Fibroblast of lung (primary cell): ENCODE measurements around the gene AVP. TPM values are rescaled to one million over a fixed set of nuclear protein-coding genes. Genes with fewer than 3 reads are reported as not detected.

Experiments
- DNase-seq, 2 donors: peaks; one replicate each; pipeline versions ENCODE4 v3.0.0 to v3.0.0-alpha.2; 2010; ENCODE audit warnings: low read depth in 2 of 2
- H2AFZ ChIP-seq: 2 replicates; pipeline ENCODE4 v1.5.1; 2012; ENCODE audit warnings: low read length, control low read depth, inconsistent platforms
- H3K27ac ChIP-seq: 2 replicates; pipeline ENCODE4 v1.5.1; 2011; ENCODE audit warnings: low read length, control low read depth; ENCODE audit not compliant: insufficient read depth
- H3K27me3 ChIP-seq: 2 replicates; pipeline ENCODE4 v1.5.1; 2011; ENCODE audit warnings: mild to moderate bottlenecking, low read length; ENCODE audit not compliant: control insufficient read depth, insufficient read depth
- H3K36me3 ChIP-seq: 2 replicates; pipeline ENCODE4 v1.5.1; 2011; ENCODE audit warnings: low read length; ENCODE audit not compliant: control insufficient read depth, insufficient read depth
- H3K4me1 ChIP-seq: 2 replicates; pipeline ENCODE4 v1.5.1; 2011; ENCODE audit warnings: low read length; ENCODE audit not compliant: control insufficient read depth, insufficient read depth; ENCODE audit errors: extremely low read depth
- H3K4me2 ChIP-seq: 2 replicates; pipeline ENCODE4 v1.5.1; 2011; ENCODE audit warnings: low read length, control low read depth; ENCODE audit not compliant: insufficient read depth; ENCODE audit errors: extremely low read depth
- H3K4me3 ChIP-seq, 4 experiments: fragments of 200-600 bp in 1 of 4; sonication (generic) in 1 of 4; replicated peaks in 1 of 4; 2 replicates each; pipeline ENCODE4 v1.5.1; 2011 to 2016; ENCODE audit warnings: low read length in 4 of 4, low read depth in 3 of 4, mild to moderate bottlenecking in 3 of 4, control low read depth in 2 of 4, inconsistent platforms in 1 of 4, mixed read lengths in 1 of 4; ENCODE audit not compliant: insufficient read depth in 1 of 4; ENCODE audit errors: control extremely low read depth in 1 of 4
- H3K79me2 ChIP-seq: 2 replicates; pipeline ENCODE4 v1.5.1; 2012; ENCODE audit warnings: mild to moderate bottlenecking, low read length, inconsistent platforms; ENCODE audit not compliant: control insufficient read depth, insufficient read depth
- H3K9ac ChIP-seq: 2 replicates; pipeline ENCODE4 v1.5.1; 2011; ENCODE audit warnings: mild to moderate bottlenecking, low read length, control low read depth; ENCODE audit not compliant: insufficient read depth
- H3K9me3 ChIP-seq: 2 replicates; pipeline ENCODE4 v1.5.1; 2012; ENCODE audit warnings: low read depth, low read length; ENCODE audit not compliant: control insufficient read depth, insufficient read depth
- H4K20me1 ChIP-seq: 2 replicates; pipeline ENCODE4 v1.5.1; 2011; ENCODE audit warnings: low read length; ENCODE audit not compliant: control insufficient read depth, insufficient read depth; ENCODE audit errors: extremely low read depth
- EZH2 ChIP-seq: IDR thresholded peaks from 2 replicates; pipeline ENCODE4 v1.5.1; 2012; ENCODE audit warnings: low read length, control low read depth, mild to moderate bottlenecking; ENCODE audit errors: missing control alignments
- polyA plus RNA-seq, 2 donors: library from polyadenylated mRNA; depleted of rRNA in 1 of 2; stranded (reverse) in 1 of 2; unstranded in 1 of 2; fragments of >200 nt; gene quantifications; 2 replicates each; pipeline ENCODE4 v1.2.1, GENCODE V29; 2011 to 2012; ENCODE audit warnings: missing spikeins in 1 of 2
- total RNA-seq: library from RNA; depleted of rRNA; stranded (reverse); fragments of >200 nt; gene quantifications from 2 replicates; pipeline ENCODE4 v1.2.1, GENCODE V29; 2014
- TF ChIP-seq, protein P1 (sequence below), 2 donors: IDR thresholded peaks in 1 of 2; conservative IDR thresholded peaks in 1 of 2; 1 replicate in 1 of 2; 2 replicates in 1 of 2; pipeline ENCODE4 v1.5.1; 2011 to 2012; ENCODE audit warnings: low read length in 2 of 2, control low read depth in 1 of 2, inconsistent platforms in 1 of 2, low read depth in 1 of 2, mild to moderate bottlenecking in 1 of 2

AVP gene
- total and polyA plus RNA-seq, 2 donors (not counting 1 experiment from before 2014, with no cell fraction given): not detected

DNA sequence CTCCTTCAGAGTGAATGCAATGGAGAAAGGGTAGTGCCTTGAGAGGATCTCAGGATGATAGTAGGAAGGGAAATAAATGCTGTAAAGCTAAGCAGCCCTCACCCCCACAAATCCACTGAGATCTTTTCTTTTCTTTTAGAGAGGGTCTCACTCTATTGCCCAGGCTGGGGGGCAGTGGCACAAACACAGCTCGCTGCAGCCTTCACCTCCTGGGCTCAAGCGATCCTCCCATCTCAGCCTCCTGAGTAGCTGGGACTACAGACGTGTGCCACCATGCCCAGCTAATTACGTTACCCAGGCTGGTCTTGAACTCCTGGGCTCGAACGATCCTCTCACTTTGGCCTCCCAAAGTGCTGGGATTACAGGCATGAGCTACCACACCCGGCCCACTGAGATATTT is 16.0 kb upstream of the AVP start:
- Histone ChIP-seq H3K4me1 (no peaks in the 10 kb centered on the region), H3K27me3 (no peaks in the 10 kb centered on the region)

DNA sequence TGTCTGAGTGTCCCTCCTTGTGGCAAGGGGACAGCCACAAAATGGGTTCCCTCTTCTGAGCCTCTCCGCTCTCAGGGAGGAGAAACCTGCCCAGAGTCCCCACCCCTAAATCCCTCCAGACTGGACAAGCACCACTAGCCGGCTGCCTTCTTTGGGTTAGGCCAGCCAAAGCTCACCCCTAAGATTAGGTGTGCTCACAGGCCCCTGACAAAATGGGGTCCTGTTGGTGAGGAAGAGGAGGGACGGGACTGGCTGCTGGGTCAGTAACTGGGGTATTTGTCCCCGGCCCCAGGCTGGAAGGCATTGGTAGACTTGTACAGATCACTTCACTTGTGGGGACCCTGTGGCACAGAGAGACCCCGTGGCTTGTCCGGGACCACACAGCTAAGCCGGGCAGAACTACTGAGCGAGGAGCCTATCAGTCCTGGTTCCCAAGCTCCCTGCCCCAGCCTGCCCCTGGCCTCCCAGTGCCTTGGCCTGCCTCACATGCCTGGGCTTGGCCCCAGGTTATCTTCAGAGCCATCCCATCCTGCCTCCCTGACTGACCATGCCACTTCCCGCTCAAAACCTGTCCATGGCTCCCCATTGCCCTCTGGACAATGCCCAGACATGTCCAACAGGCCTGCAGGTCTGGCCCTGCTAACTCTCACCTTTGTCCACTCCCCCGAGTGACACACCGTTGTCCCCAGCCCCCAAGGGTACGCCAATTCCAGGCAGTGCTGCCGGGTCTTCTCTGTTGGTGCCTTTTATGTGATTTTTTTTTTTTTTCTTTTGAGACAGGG is 10.5 kb upstream of the AVP start:
- TF ChIP-seq, protein P1, sequence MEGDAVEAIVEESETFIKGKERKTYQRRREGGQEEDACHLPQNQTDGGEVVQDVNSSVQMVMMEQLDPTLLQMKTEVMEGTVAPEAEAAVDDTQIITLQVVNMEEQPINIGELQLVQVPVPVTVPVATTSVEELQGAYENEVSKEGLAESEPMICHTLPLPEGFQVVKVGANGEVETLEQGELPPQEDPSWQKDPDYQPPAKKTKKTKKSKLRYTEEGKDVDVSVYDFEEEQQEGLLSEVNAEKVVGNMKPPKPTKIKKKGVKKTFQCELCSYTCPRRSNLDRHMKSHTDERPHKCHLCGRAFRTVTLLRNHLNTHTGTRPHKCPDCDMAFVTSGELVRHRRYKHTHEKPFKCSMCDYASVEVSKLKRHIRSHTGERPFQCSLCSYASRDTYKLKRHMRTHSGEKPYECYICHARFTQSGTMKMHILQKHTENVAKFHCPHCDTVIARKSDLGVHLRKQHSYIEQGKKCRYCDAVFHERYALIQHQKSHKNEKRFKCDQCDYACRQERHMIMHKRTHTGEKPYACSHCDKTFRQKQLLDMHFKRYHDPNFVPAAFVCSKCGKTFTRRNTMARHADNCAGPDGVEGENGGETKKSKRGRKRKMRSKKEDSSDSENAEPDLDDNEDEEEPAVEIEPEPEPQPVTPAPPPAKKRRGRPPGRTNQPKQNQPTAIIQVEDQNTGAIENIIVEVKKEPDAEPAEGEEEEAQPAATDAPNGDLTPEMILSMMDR (conservative IDR thresholded peaks at IDR 0.05 in 1 of 2, IDR thresholded peaks at IDR 0.05 in 1 of 2; ENCODE audit: low read depth in 1 of 2, low read length in 2 of 2): no peak
- TF ChIP-seq EZH2: no peak
- Histone ChIP-seq H3K79me2 (no peaks in the 10 kb centered on the region), H3K4me3 (no peak overlapping the region), H2AFZ (no peak overlapping the region), H3K4me1 (no peaks in the 10 kb centered on the region), H3K27me3 (peaks cover under 1% of the 10 kb centered on the region), H4K20me1 (no peaks in the 10 kb centered on the region), H3K9ac (no peak overlapping the region), H3K4me2 (no peak overlapping the region), H3K27ac (no peak overlapping the region), H3K36me3 (no peaks in the 10 kb centered on the region), H3K9me3 (no peaks in the 10 kb centered on the region)
- no peak for DNase-seq

More for the DNA sequence above, 16.0 kb upstream of the AVP start:
- H3K79me2 ChIP-seq: no peaks in the 10 kb centered on the region
- no peak overlapping the region for H3K4me2 ChIP-seq
- H3K4me3 ChIP-seq: no peak overlapping the region
- H3K27ac ChIP-seq: no peak overlapping the region
- TF ChIP-seq, protein P1 (conservative IDR thresholded peaks at IDR 0.05 in 1 of 2, IDR thresholded peaks at IDR 0.05 in 1 of 2; ENCODE audit: low read depth in 1 of 2, low read length in 2 of 2): no peak
- no peak for TF ChIP-seq EZH2
- no peak overlapping the region for H3K9ac ChIP-seq
- no peak overlapping the region for H2AFZ ChIP-seq
- no peaks in the 10 kb centered on the region for H3K9me3 ChIP-seq
- H3K36me3 ChIP-seq: no peaks in the 10 kb centered on the region
- DNase-seq: no peak
- no peaks in the 10 kb centered on the region for H4K20me1 ChIP-seq

DNA sequence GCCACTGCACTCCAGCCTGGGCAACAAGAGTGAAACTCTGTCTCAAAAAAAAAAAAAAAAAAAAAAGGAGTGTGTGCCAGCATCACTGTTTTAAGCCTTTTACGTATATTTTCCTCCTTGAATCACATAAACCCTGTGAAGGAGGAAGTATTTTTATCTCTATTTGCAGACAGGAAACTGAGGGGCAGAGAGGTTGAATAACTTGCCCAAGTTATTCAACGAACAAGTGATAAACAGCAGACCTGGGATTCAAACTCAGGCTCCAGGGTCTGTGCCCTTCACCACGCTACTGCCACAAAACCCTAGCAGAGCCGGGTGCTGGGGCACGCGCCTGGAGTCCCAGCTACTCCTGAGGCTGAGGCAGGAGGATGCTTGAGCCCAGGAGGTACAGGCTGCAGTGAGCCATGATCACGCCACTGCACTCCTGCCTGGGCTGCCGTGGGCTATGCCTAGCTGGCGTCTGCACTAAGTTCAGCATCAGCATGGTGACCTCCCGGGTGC is 9.4 kb upstream of the AVP start:
- H3K4me3 ChIP-seq: no peak overlapping the region
- no peak overlapping the region for H2AFZ ChIP-seq
- no peaks in the 10 kb centered on the region for H3K4me1 ChIP-seq
- H3K9ac ChIP-seq: no peak overlapping the region
- no peaks in the 10 kb centered on the region for H3K9me3 ChIP-seq
- no peaks in the 10 kb centered on the region for H4K20me1 ChIP-seq
- no peak for DNase-seq
- H3K79me2 ChIP-seq: no peaks in the 10 kb centered on the region
- no peaks in the 10 kb centered on the region for H3K36me3 ChIP-seq
- H3K27ac ChIP-seq: no peak overlapping the region
- TF ChIP-seq, protein P1 (conservative IDR thresholded peaks at IDR 0.05 in 1 of 2, IDR thresholded peaks at IDR 0.05 in 1 of 2; ENCODE audit: low read depth in 1 of 2, low read length in 2 of 2): no peak
- TF ChIP-seq EZH2: no peak
- peaks cover 3% of the 10 kb centered on the region for H3K27me3 ChIP-seq
- H3K4me2 ChIP-seq: no peak overlapping the region
